Stimulated activated CD4-positive, alpha-beta T cell treated with anti-CD3 and anti-CD28 coated beads, Interleukin-4, amount 100 ng/mL, for 48 hours (primary cell): ENCODE data around the gene PEDS1.
"Not testable (repeated sequence)": the region's sequence is repeated elsewhere in the genome, so short reads cannot be mapped to it uniquely, and the experiment has no call there.

Experiments
- DNase-seq, 2 donors: peaks; one replicate each; pipeline ENCODE4 v3.0.0-alpha.2; 2020; ENCODE audit warnings: low read depth in 2 of 2

The PEDS1 gene

DNA sequence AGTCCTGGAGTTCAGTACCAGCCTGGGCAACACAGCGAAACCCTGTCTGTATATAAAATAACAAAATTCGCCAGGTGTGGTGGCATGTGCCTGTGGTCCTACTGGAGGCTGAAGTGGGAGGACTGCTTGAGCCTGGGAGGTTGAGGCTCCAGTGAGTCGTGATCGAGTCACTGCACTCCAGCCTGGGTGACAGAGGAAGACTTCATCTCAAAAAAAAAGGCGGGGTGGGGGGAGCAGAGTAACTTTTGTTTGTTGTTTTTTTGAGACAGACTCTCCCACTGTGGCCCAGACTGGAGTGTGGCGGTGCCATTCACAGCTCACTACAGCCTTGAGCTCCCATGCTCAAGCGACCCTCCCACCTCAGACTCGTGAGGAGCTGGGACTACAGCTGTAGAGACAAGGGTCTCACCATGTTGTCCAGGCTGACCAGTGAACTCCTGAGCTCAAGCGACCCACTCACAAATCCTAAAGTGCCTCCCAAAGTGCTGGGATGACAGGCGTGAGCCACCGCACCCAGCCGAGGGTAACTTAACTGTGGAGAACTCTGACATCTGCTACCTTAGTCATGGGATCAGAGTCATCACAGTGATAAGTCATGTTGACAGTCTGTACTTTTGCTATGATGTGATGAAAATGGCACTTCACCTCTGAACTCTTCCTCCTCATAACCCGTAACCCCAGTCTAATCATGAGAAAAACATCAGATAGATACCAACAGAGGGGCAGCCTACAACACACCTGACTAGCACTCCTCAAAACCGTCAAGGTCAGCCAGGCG lies 16.5 kb downstream of the PEDS1 start:
- DNase-seq, result no peak

DNA sequence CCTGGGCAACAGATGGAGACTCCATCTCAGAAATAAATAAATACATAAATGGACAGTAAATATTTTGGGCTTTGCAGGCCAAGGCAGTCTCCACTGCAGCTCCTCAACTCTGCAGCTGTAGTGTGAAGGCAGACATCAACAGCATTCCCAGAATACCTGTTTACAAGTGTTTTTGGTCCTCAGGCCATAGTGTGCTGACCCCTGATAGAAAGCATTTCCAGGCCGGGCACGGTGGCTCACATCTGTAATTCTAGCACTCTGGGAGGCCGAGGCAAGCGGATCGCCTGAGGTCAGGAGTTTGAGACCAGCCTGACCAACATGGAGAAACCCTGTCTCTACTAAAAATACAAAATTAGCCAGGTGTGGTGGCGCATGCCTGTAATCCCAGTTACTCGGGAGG lies 18.4 kb downstream of the PEDS1 start:
- DNase-seq, result not testable (repeated sequence)

- DNase-seq, result no peak
These were observed 19.9 kb downstream of the PEDS1 start for GRCh38 chr20:50133474-50134217.

DNA sequence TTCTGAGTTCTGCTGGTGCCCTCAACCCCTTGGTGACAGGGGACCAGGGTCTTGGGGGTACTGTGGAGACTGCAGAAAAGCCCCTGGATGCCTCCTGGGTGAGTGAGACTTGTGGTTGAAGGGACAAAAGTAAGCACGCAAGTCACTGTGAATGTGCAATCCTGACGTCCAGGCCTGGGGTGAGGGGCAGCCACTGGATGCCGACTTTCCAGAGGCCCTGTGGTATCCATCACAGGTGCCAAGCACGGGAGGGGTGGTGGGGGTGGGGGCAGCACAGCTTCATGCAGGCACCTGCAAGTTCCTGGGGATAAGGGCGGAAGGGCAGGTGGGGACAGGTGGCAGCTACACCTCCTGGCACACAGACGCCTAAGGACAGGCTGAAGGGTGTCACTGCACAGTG lies 20.5 kb downstream of the PEDS1 start:
- no peak for DNase-seq

DNA sequence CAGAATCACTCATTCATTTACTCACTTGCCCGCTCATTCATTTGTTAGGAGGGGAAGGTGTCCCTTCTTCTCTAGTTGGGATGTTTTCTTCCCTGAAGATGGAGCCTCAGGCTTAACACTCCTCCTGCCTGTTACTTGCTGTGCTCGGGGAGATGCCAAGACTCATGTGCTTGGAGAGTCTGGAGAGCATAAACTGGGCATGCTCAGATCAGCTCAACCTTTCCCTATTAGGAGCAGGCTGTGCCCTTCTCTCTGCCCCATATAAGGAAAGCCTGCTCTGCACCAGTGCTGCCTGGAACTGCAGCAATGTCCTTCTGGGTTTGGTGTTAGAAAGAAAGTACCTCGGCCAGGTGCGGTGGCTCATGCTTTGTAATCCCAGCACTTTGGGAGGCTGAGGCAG lies 22.5 kb downstream of the PEDS1 start:
- DNase-seq, result no peak

GRCh38 chr20:50130356-50130723 lies 23.2 kb downstream of the PEDS1 start:
- DNase-seq, result no peak

DNA sequence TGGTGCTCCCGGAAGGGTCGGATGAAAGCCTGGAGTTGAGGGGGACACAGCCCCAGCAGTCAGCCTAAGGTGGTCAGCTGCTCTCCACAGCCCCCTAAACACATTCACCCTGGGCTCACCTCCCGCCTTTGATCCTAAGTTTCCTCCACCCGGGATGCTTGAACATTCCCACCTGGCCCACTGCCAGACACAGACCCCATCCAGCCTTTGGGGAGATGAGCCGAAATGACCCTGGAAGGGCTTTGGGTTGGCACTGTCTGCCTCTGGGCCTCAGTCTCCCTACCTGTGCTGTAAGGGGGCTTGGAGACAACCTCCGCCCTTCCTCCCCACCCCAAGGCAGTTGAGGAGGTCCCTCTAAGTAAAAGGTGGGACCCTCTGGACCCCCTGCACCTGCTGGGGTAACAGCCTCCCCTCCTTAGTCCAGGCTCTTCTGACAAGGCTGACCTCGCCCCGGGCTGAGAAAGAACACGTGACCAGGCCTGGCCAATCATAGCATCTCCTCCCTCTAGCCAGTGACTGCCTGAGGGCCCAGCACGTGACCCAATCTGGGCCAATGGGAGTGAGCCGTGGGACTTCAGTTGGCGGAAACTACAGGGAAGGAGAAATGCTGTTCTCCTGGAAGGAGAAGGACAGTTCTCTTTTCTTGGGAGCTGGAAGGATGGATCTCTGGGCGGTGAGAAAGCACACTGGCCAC lies 23.7 kb downstream of the PEDS1 start:
- DNase-seq, result no peak

- no peak for DNase-seq
These were observed 25.0 kb downstream of the PEDS1 start for GRCh38 chr20:50128520-50128905.

GRCh38 chr20:50127587-50128519 lies 25.7 kb downstream of the PEDS1 start:
- DNase-seq, result no peak

DNA sequence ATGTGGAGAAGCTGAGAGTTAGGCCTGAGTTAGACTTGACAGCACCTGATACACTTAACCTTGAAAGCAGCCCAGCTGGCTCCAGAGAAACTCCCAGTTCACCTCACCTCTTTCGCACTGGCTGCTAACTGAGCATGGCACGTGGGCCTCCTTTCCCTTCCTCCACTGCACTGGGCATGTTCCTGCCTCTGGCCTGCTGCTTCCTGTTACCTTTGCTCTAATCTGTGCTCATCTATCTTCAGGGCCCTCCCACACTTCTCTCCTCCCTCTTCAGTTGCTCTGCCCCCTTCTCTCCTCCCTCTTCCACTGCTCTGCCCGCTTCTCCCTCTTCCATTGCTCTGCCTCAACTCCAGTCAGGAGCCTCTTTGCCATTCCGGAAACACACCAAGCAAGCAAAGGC lies 26.9 kb downstream of the PEDS1 start:
- no peak for DNase-seq

DNA sequence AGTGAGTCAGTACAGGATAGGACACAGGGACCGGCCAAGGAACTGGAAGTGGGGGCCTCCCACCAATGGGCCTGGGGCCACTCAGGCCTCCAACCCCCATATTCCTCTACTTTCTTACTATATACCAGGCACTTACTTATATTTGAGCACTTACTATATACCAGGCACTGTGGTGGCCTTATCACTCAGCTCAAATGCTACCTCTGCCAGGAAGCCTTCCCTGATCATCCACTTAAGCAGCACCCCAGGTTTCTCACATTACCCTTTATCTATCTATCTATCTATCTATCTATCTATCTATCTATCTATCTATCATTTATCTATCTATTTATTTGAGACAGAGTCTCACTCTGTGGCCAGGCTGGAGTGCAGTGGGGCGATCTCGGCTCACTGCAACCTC lies 28.2 kb downstream of the PEDS1 start:
- no peak for DNase-seq

DNA sequence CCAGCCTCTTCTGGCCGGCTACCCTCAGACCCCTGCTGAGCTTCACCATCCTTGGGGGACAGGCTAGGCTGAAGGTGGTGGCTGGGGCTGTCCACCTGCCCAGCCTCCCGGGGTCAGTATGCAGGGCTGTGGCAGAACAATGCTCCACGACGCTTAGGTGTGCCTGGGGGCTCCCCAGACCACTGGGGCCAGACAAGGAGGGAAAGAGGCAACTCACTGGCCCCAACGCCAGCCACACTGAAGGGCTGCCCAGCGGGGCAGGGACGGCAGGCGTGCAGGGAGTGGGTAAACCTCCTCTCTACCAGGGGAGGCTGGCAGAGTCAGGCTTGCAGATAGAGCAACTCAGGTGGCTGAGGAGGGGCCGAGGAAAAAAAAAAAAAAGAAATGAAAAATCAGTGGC lies 29.0 kb downstream of the PEDS1 start:
- no peak for DNase-seq

- DNase-seq, result no peak
These were observed 30.1 kb downstream of the PEDS1 start for GRCh38 chr20:50123418-50123817.

DNA sequence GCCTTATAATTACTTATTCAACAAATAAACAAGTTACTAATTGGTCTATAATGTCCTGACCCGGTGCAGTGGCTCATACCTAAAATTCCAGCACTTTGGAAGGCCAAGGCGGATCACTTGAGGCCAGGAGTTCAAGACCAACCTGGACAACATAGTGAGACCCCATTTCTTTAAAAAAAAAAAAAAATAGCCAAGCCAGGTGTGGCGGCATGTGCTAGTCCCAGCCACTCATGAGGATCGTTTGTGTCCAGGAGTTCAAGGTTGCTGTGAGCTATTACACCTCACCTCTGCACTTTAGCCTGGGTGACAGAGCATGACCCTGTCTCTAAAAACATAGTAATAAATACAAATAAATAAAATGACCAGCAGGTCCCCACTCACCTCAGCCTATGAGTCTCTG lies 30.8 kb downstream of the PEDS1 start:
- DNase-seq, result no peak

DNA sequence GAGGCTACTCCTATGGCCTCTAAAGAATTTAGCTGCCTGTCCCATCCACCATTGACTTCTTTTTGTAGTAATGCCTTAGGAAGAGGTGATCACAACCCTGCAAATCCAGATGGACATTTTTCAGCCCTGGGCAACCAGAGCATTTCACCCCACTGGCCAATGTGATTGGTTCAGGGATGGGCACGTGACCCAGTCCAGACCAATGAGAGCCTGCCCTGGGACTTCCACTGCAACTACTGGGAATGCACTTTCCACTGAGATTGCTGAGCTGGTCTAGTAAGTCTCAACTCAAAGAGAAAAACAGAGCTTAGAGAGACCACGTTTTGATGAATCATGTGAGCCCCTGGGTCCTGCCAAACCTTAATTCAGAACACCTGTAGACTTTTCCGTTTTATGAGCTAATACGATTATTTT lies 31.7 kb downstream of the PEDS1 start:
- DNase-seq, result no peak

DNA sequence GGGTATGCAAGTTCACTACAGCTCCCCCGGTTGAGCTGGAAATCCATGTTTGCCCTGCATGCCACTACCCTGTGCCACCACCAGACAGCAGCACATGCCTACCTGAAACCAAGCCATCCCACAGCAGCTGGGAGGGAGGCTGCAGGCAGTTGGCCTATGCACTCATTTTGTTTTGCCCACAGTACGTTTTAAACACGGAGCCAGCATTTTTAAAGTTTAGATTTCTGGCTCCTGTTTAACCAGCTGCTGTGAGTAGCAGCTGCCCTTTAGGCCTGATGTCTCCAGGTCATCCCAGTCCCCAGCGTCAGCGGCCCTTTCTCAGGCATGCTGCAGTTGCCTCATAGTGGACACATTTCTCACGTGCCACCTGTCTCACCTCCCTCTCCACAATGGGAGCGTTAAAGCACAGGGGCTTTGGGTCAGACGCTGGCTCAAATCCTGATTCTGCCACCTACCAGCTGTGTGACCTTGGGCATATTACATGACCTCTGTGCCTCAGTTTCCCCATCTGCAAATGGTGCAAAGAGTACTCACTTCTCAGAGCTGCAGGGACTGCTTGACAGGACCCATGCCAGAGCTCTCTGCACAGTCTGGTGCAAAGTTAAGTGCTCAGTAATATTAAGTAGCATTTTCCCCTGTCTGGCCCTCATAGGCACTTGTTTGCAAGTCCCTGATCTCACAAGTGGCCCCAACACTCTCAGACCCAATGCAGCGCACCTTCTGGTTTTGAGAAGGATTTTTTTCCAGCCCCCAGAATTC lies 32.4 kb downstream of the PEDS1 start:
- peak; percentile 34 to 47 for DNase-seq

GRCh38 chr20:50118203-50118602 lies 35.3 kb downstream of the PEDS1 start:
- no peak for DNase-seq

DNA sequence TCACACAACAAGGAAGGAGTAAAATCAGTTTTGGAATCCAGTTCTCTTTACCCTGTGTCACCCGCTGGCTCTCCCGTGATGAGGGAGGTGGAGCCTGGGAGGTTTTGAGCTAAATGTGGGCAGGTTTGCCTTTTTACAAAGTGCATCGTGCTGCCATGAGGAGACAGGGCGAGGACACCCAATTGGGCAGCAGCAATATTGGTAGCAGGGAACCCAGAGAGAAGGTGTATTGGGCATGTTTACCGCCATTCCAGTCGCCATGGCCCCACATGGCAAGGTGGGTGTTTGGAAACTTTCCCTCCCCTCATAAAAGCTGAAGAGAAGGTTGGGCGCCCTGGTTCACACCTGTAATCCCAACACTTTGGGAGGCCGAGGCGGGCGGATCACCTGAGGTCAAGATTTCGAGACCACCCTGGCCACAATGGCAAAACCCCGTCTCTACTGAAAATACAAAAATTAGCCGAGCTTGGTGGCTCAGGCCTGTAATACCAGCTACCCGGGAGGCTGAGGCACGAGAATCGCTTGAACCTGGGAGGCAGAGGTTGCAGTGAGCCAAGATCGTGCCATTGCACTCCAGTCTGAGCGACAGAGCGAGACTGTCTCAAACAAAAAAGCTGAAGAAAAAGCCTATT lies 37.0 kb downstream of the PEDS1 start:
- no peak for DNase-seq

DNA sequence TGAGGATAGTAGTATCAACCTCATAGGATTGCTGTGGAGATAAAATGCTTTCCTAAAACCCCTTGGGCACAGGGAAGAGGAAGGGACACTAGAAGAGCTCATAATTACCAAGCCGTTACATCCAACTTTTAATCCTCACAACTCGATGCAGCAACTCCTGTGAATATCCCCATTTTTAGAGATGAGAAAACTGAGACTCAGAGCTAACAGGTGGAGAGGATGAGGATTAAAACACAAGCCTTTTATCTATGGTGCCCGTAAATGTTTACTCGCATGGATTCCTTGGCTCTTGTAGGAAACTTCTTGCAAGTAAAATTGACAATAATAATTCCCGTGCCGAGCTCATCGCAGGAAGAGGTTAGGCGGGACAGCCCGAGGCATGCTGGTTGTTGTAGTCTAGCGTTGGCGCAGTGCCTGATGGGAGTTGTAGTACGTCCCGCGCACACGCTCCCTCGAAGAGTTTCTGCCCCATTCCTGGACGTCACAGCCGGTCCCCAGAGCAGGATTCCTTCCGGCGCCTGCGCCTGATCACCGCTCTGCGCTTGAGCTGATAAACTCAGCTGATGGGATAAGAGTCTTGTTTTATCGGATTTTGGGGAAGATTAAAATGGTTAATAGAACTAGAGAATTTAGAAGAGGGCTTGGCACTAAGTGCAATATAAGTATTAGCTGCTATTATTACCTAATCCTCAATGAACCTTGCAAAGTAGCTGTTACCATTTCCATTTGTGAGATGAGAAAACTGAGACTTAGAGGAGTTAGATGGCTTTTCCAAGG lies 37.7 kb downstream of the PEDS1 start:
- peak; percentile 82 to 88 for DNase-seq

DNA sequence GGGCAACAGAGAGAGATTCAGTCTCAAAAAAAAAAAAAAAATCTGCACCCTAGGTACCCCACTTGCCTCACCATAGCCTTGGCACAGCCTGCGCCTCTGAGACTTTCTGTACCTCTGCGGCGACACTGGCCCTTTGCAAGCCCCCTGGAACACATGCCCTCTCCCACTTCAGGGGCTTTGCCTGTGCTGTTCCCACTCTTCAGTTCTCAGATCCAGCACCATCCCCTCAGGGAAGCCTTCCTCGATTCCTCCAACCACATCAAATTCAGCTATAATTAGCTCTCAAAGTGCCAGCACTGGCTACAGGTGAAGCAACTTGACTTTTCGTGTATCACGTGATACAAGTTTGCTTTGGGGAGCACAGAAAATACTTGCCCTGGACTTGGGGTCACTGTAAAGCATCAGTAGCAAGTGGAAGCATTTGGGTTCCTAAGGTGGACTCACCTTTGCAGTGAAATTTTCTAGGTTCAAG lies 38.4 kb downstream of the PEDS1 start:
- DNase-seq, result no peak
